IPS-20b (cell line): ENCODE results near the gene ZDHHC14.

Experiments
- H3K27ac ChIP-seq: one replicate; pipeline ENCODE4 v1.5.1; 2013; ENCODE audit warnings: low read length
- H3K27me3 ChIP-seq: 2 replicates; pipeline ENCODE4 v1.6.1; 2013; ENCODE audit warnings: mild to moderate bottlenecking, low read length, inconsistent platforms; ENCODE audit not compliant: insufficient read depth
- H3K36me3 ChIP-seq: 2 replicates; pipeline ENCODE4 v1.6.1; 2013; ENCODE audit warnings: low read depth, mild to moderate bottlenecking, inconsistent platforms, low read length, moderate library complexity; ENCODE audit not compliant: insufficient read depth
- H3K4me1 ChIP-seq: 2 replicates; pipeline ENCODE4 v1.6.1; 2013; ENCODE audit warnings: mild to moderate bottlenecking, control low read depth, inconsistent platforms, low read length, moderate library complexity; ENCODE audit not compliant: insufficient read depth
- H3K4me3 ChIP-seq: 2 replicates; pipeline ENCODE4 v1.5.1; 2013; ENCODE audit warnings: mild to moderate bottlenecking, low read length, inconsistent platforms
- H3K9ac ChIP-seq: 2 replicates; pipeline ENCODE4 v1.6.1; 2013; ENCODE audit warnings: low read depth, mild to moderate bottlenecking, inconsistent platforms, low read length, moderate library complexity
- H3K9me3 ChIP-seq: 2 replicates; pipeline ENCODE4 v1.6.1; 2013; ENCODE audit warnings: mild to moderate bottlenecking, low read depth, low read length, inconsistent platforms; ENCODE audit not compliant: insufficient read depth

ZDHHC14 gene

DNA sequence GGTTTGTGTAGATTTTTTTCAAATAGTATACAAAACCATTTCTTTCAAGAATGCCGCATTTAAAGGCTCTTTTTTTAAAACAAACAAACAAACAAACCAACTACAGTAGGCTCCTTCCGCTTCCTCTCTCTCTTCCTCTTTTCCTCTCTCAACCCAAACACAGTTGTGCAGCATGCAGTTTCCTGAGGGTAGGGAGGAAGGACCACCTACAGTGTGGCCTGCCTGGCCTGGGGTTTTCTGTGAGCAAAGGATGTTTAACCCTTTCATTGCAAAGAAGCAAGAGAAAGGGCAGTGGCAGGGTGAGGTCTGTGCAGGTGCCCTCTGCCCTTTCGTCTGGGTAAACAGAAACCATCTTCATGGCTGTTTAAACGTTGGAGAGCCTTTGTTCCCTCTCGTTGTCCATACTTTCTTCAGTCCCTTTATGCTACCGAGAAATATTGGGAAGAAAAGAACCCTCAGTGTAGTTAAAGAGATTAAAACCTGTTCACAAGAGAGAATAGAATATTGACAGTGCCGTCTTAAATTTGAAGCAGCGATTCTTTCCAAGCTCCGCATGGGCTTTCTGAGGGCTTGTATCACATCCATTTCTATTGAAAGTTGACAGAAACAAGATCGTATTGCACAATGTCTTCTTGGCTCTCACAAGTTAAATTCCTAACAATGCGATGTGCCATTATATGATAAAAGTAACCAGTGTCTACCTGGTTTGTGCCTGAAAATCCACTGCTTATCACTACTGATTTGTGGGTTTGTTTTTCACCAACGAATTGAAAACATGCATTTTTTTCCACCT is 226.5 kb downstream of the ZDHHC14 start:
- Histone ChIP-seq H3K27ac (no peak overlapping the region), H3K36me3 (no peaks in the 10 kb centered on the region), H3K9me3 (no peaks in the 10 kb centered on the region), H3K9ac (no peak overlapping the region), H3K4me1 (peaks cover 19% of the 10 kb centered on the region), H3K4me3 (peak overlapping the region; percentile 10; the same call in 1 of the 2 replicates), H3K27me3 (no peaks in the 10 kb centered on the region)

DNA sequence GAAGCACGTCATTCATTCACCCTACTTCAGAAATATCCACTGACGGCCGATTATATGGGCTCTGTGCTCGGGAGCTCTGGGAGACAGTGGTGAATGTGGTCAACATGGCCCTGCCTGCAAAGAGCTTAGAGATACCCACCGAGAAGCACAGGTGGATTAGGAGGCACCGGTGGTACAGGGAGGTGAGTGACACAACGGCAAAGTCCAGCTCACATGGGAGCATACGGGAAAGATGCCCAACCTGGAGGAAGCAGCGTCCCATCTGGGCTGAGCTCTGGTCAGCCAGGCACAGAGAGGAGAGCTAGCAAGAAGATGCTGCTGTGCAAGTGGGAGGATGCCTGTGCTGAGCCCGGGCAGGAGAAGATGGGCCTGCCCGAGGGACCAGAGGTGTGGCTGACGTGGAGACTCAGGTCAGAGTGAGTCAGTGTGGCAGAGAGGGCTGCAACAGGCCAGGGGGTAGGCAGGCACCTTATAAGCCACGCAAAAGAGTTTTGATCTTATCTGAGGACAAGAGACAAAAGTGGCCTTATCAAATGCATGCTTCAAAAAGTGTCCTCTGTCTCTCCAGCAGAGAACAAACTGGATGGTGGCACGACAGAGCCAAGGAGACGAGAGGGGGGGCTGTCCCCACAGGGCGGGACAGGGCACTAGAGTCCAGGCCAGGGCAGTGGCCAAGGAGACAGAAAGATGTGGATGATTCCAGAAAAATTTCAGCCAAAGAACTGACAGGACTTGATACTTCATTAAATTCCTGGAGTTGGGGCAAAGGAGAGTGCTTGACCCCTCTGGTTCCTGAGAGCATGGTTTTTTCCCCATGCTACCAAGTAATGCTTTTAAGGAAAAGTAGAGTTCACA is 227.5 kb downstream of the ZDHHC14 start:
- H3K4me1 ChIP-seq, result peaks cover 19% of the 10 kb centered on the region
- H3K27ac ChIP-seq, result no peak overlapping the region
- no peaks in the 10 kb centered on the region for H3K9me3 ChIP-seq
- no peaks in the 10 kb centered on the region for H3K36me3 ChIP-seq
- no peaks in the 10 kb centered on the region for H3K27me3 ChIP-seq
- no peak overlapping the region for H3K4me3 ChIP-seq
- H3K9ac ChIP-seq, result no peak overlapping the region

DNA sequence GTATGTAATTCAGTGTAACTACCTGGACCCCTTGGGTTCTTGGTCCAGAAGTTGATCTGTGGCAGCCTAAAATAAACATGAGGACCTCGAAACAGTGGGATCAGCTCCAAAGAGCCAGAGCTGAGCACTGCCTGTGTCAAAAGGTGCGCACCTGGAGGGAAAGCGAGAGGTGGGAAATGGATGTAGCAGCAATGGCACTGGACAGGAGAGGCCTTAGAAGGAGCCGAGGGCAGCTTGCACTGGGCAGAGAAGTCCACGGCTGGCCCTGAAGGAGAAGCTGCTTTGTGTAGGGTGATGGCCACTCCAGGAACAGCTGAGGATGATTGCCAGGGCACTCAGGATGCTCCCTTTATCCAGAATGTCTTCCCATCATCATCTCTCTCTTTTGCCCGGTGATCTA is 228.1 kb downstream of the ZDHHC14 start:
- Histone ChIP-seq H3K27me3 (no peaks in the 10 kb centered on the region), H3K4me3 (no peak overlapping the region), H3K27ac (no peak overlapping the region), H3K9me3 (no peaks in the 10 kb centered on the region), H3K9ac (no peak overlapping the region), H3K4me1 (peaks cover 19% of the 10 kb centered on the region), H3K36me3 (no peaks in the 10 kb centered on the region)

DNA sequence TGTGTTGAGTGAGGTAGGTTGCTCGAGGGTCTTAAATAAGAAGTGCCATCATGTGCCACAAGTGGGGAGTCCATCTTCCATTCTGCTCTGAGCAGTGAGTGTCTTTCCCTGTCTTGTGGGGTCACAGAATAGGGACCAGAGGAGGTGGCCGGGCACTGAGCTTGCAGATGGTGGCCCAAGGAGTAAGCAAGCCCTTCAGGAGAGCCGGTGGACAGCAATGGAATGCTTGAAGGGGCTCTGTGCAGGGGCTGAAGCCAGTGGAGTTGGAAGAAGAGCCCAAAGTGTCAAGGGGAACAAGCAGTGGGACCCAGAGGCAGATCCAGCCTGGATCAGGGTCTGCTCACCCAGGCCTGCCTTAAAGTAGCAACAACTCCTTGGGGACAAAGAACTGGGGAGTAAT is 228.6 kb downstream of the ZDHHC14 start:
- H3K4me1 ChIP-seq, result peaks cover 19% of the 10 kb centered on the region
- no peaks in the 10 kb centered on the region for H3K36me3 ChIP-seq
- no peaks in the 10 kb centered on the region for H3K27me3 ChIP-seq
- no peak overlapping the region for H3K27ac ChIP-seq
- H3K9me3 ChIP-seq, result no peaks in the 10 kb centered on the region
- no peak overlapping the region for H3K4me3 ChIP-seq
- no peak overlapping the region for H3K9ac ChIP-seq

DNA sequence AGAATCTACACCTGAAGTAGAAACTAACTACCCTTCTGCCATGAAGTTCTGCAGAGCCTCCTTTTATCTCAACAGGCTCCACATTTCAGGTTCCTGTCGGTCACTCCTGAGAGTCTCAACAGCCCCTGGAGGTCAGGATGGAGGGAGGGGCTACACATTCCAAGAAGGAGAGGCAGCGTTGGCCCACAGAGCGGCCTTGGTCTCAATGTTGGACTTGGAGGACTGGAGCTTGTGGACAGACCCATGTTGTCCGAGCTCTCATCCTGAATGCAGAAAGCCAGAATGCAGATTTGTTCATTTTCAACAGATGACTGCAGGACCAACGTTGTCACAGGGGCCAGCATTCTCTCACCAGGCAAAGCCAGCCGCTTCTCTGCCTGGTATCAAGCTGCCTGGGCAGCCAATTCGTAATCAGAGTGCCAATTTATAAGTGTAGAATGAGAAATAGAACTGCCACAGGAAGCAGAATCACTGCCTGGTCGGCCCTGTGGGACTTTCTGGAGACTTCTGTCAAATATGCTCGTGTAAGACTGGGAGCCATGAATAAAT is 229.5 kb downstream of the ZDHHC14 start:
- no peak overlapping the region for H3K9ac ChIP-seq
- no peaks in the 10 kb centered on the region for H3K27me3 ChIP-seq
- H3K4me1 ChIP-seq, result peaks cover 19% of the 10 kb centered on the region
- H3K36me3 ChIP-seq, result no peaks in the 10 kb centered on the region
- no peaks in the 10 kb centered on the region for H3K9me3 ChIP-seq
- no peak overlapping the region for H3K4me3 ChIP-seq
- H3K27ac ChIP-seq, result no peak overlapping the region

DNA sequence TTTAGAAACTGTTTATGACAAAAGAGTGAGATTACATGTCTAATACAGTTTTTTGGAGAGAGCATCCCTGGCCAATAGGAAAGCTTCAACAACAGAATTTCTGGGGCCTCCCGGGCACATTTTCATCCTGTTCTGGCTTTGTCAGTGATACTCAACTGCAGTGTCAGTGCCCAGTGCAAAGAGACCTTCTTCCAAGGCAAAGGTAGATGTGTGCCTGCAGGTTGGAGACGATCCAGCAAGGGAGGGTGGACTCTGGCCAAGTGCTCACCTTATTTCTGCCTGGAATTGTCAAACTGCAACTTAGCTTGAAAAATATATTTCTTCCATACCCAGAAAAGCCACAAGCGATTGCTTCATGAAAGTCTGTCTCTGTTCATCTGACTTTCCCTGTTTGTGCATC is 230.4 kb downstream of the ZDHHC14 start:
- Histone ChIP-seq H3K9me3 (no peaks in the 10 kb centered on the region), H3K4me1 (peaks cover 19% of the 10 kb centered on the region), H3K27me3 (no peaks in the 10 kb centered on the region), H3K27ac (no peak overlapping the region), H3K4me3 (no peak overlapping the region), H3K36me3 (no peaks in the 10 kb centered on the region), H3K9ac (no peak overlapping the region)

DNA sequence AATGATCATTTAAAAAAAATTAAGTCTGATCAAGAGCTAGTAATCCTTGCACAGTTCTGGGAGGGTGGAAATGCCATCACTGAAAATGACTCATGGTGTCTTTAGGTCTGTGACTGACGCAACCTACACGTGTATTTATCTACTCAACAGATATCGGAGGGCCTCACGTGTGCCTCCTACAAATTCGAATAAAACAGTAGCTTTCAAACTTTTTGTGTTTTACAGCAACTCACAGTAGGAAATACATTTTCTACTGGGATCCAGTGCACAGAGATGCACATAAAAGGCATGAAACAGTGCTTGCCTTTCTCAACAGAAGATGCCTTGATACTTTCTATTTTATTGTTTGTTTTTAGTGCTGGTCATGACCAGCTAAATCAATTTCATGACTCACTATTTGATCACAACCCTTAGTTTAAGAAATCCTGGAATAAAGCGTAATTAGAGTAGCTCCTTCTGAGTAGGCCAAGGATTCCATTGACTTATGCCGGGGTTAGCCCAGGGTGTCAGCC is 232.1 kb downstream of the ZDHHC14 start:
- Histone ChIP-seq H3K9ac (no peak overlapping the region), H3K36me3 (no peaks in the 10 kb centered on the region)

DNA sequence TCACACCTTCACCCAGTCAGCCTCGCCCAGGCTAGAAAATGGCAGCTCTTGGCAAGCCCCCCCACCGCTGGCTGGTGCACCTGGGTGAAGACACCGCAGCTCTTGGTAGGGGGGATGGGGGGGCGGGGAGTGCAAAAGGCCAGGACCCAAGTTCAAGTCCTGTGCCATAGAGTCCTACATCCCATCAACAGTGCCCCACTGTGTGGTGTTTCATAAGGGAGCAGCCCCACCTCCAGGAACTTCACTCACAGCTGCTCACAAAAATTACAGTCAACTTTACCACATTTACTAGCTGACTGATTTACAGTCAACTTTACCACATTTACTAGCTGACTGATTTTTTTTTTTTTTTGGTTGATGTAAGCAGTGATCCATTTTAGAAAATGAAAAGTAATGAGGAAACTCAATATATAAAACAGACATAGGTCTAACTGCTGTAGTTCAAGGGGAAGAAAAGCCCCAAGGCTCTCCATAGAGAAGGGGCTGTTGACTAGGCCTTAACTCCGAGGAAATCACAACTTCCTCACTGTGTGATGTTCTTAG is 233.1 kb downstream of the ZDHHC14 start:
- Histone ChIP-seq H3K4me3 (no peak overlapping the region), H3K9ac (no peak overlapping the region), H3K27ac (no peak overlapping the region), H3K9me3 (no peaks in the 10 kb centered on the region), H3K36me3 (no peaks in the 10 kb centered on the region), H3K27me3 (no peaks in the 10 kb centered on the region), H3K4me1 (no peaks in the 10 kb centered on the region; the same call in 1 of the 2 replicates)

More for the DNA sequence above, 232.1 kb downstream of the ZDHHC14 start:
- no peaks in the 10 kb centered on the region for H3K9me3 ChIP-seq
- no peak overlapping the region for H3K4me3 ChIP-seq
- H3K27ac ChIP-seq, result no peak overlapping the region
- peaks cover 3% of the 10 kb centered on the region; the same call in 1 of the 2 replicates for H3K4me1 ChIP-seq
- H3K27me3 ChIP-seq, result no peaks in the 10 kb centered on the region

DNA sequence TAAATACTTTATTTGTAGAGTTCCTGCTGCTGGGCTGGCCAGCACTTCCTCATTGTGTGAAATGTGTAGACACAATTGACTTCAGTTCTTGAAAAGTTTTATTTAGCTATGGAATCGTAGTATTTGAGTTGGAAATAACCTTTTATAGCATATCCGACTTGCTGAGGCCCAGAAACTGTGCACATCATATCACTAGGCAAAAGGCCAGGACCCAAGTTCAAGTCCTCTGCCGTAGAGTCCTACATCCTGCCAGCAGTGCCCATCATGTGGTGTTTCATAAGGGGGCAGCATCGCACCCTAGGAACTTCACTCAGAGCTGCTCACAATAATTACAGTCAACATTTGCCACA is 234.4 kb downstream of the ZDHHC14 start:
- Histone ChIP-seq H3K9me3 (no peaks in the 10 kb centered on the region), H3K36me3 (no peaks in the 10 kb centered on the region), H3K27me3 (no peaks in the 10 kb centered on the region), H3K9ac (no peak overlapping the region), H3K27ac (no peak overlapping the region), H3K4me1 (no peaks in the 10 kb centered on the region; the same call in 1 of the 2 replicates), H3K4me3 (no peak overlapping the region)

DNA sequence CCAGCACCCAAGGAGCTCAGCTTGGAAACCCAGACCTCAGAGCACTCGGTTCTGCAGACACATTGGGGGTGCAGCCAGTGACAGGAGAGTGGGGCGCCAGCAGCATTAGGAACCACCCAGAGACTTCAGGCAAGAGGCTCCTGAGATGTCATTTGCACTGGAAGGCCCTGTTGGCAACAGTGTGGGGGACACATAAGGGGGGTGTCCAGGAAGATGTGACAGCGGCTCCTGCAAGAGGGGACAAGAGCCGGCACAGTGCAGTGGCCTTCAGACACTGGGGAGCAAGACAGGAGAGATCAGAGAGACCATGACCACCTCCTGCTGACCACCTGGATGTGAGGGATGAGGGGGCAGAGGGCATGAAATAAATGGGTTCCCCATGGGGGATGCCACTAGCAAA is 235.0 kb downstream of the ZDHHC14 start:
- no peaks in the 10 kb centered on the region for H3K36me3 ChIP-seq
- no peaks in the 10 kb centered on the region; the same call in 1 of the 2 replicates for H3K4me1 ChIP-seq
- no peaks in the 10 kb centered on the region for H3K27me3 ChIP-seq
- no peak overlapping the region for H3K27ac ChIP-seq
- H3K4me3 ChIP-seq, result no peak overlapping the region
- H3K9ac ChIP-seq, result no peak overlapping the region
- H3K9me3 ChIP-seq, result no peaks in the 10 kb centered on the region

DNA sequence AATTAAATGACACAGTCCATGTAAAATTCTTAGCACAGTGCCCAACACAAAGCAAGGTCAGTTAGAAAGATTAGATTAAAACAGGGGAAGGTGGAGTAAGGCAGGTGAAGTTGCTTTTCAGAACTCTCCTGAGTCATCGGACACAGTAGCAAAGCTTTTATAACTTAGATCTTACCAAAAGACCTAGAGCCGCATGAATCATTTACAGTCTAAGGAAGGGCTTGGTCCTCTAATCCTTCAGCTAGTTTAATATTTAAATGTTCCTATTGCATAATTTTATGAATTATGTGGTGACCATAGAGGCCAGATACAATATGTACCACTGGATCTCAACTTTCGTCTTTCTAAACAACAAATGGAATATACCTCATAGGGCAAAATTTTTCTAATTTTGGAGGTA is 240.0 kb downstream of the ZDHHC14 start:
- H3K36me3 ChIP-seq, result no peaks in the 10 kb centered on the region
- H3K9ac ChIP-seq, result no peak overlapping the region
- no peaks in the 10 kb centered on the region for H3K9me3 ChIP-seq

More for the DNA sequence above, 240.0 kb downstream of the ZDHHC14 start:
- no peaks in the 10 kb centered on the region for H3K27me3 ChIP-seq
- H3K27ac ChIP-seq, result no peak overlapping the region
- no peak overlapping the region for H3K4me3 ChIP-seq
- H3K4me1 ChIP-seq, result no peaks in the 10 kb centered on the region; the same call in 1 of the 2 replicates
